T-helper 1 cell treated with Interleukin-12 subunit alpha and Interleukin-12 subunit beta and Interleukin-4 antibody, amounts not matched to agents 30 ng/mL and 1 ng/mL, for 36 hours (primary cell): Measurements from ENCODE around the gene SLC11A1. TPM values are rescaled to one million over a fixed set of nuclear protein-coding genes. Genes with fewer than 3 reads are reported as not detected.

Experiments used
- intact Hi-C: fragments of 100-400 bp; cut with micrococcal nuclease; formaldehyde crosslinking; loops from one replicate; pipeline ENCODE4 v1.15.1; 2024
- total RNA-seq: library from RNA; stranded (reverse); gene quantifications from 2 replicates; pipeline ENCODE4 v1.2.3, GENCODE V29; 2022

The SLC11A1 gene
- 0.32 and 0.34 TPM in 2 replicates for total RNA-seq

- intact Hi-C loops: no loop called here
These were observed at the start of gene SLC11A1 for GRCh38 chr2:218381916-218382366. SLC11A1 (plus strand) TSS chr2:218382273; CDS start chr2:218382369, 96 bp downstream.

GRCh38 chr2:218332288-218332687, 49.8 kb upstream of the SLC11A1 start:
- intact Hi-C loops: no loop called here

- intact Hi-C loops: no loop called here
These were observed 49.0 kb upstream of the SLC11A1 start for GRCh38 chr2:218332920-218333645.

GRCh38 chr2:218334531-218334930, 47.5 kb upstream of the SLC11A1 start:
- intact Hi-C loops: no loop called here

- intact Hi-C loops: no loop called here
These were observed 41.4 kb upstream of the SLC11A1 start for GRCh38 chr2:218340656-218341055.

- intact Hi-C loops: no loop called here
These were observed 40.7 kb upstream of the SLC11A1 start for GRCh38 chr2:218341381-218341780.

GRCh38 chr2:218342837-218343236, 39.2 kb upstream of the SLC11A1 start:
- intact Hi-C loops: no loop called here

- intact Hi-C loops: no loop called here
These were observed 38.5 kb upstream of the SLC11A1 start for GRCh38 chr2:218343591-218343990.

- intact Hi-C loops: no loop called here
These were observed 37.9 kb upstream of the SLC11A1 start for GRCh38 chr2:218344090-218344754.

- intact Hi-C loops: no loop called here
These were observed 37.2 kb upstream of the SLC11A1 start for GRCh38 chr2:218344755-218345417.

GRCh38 chr2:218345491-218346236, 36.4 kb upstream of the SLC11A1 start:
- intact Hi-C loops: no loop called here

- intact Hi-C loops: no loop called here
These were observed 34.9 kb upstream of the SLC11A1 start for GRCh38 chr2:218347172-218347571.

GRCh38 chr2:218354045-218354444, 28.0 kb upstream of the SLC11A1 start:
- intact Hi-C loops: no loop called here

GRCh38 chr2:218354850-218355443, 27.1 kb upstream of the SLC11A1 start:
- intact Hi-C loops: loop anchor here (5.0 kb wide), 1 partner anchor 33 kb away; no protein-coding TSS in a partner anchor

GRCh38 chr2:218357236-218358177, 24.6 kb upstream of the SLC11A1 start:
- intact Hi-C loops: loop anchor here (2.0 to 5.0 kb wide), 3 partner anchors 35 to 65 kb away; partner anchors contain the start of gene TMBIM1

GRCh38 chr2:218360453-218360852, 21.6 kb upstream of the SLC11A1 start:
- intact Hi-C loops: no loop called here

- intact Hi-C loops: no loop called here
These were observed 19.5 kb upstream of the SLC11A1 start for GRCh38 chr2:218362606-218363005.

GRCh38 chr2:218363736-218364135, 18.3 kb upstream of the SLC11A1 start:
- intact Hi-C loops: no loop called here

- intact Hi-C loops: no loop called here
These were observed 17.9 kb upstream of the SLC11A1 start for GRCh38 chr2:218364196-218364595.
